Spinal cord (tissue), 10 donors: Measurements from ENCODE around the gene FOSB. TPM values are rescaled to one million over a fixed set of nuclear protein-coding genes. Genes with fewer than 3 reads are reported as not detected.

Source experiments
- DNase-seq, 6 donors: peaks; one replicate each; pipeline versions ENCODE4 v3.0.0 to v3.0.0-alpha.2; 2013 to 2015; ENCODE audit warnings: low spot score in 6 of 6, low read depth in 4 of 6
- H3K27ac ChIP-seq: one replicate; pipeline ENCODE4 v1.5.1; 2013; ENCODE audit warnings: low read depth, low read length, control low read depth
- H3K27me3 ChIP-seq: one replicate; pipeline ENCODE4 v1.6.1; 2013; ENCODE audit warnings: low read length; ENCODE audit not compliant: control insufficient read depth, insufficient read depth
- H3K36me3 ChIP-seq: one replicate; pipeline ENCODE4 v1.6.1; 2013; ENCODE audit warnings: low read length; ENCODE audit not compliant: control insufficient read depth, insufficient read depth
- H3K4me1 ChIP-seq: one replicate; pipeline ENCODE4 v1.6.1; 2013; ENCODE audit warnings: low read length; ENCODE audit not compliant: control insufficient read depth, insufficient read depth
- H3K4me3 ChIP-seq: one replicate; pipeline ENCODE4 v1.5.1; 2013; ENCODE audit warnings: low read depth, low read length, control low read depth
- H3K9me3 ChIP-seq: one replicate; pipeline ENCODE4 v1.6.1; 2013; ENCODE audit warnings: low read length; ENCODE audit not compliant: control insufficient read depth, insufficient read depth
- WGBS: methylation state at CpG from one replicate; pipeline ENCODE4 v1.1.5; 2013; ENCODE audit warnings: missing lambda C conversion rate; ENCODE audit not compliant: insufficient coverage; 5-methylcytosine and 5-hydroxymethylcytosine counted together
- polyA plus RNA-seq, 2 donors: library from polyadenylated mRNA; unstranded; fragments of 120-200 nt; gene quantifications; one replicate each; pipeline ENCODE4 v1.2.1, GENCODE V29; 2013; ENCODE audit not compliant: insufficient read length in 2 of 2
- total RNA-seq, 2 donors: library from RNA; depleted of rRNA in 1 of 2; stranded (reverse); fragments of 120-200 nt in 1 of 2; fragments of >200 nt in 1 of 2; gene quantifications; one replicate each; pipeline versions ENCODE4 v1.2.3 to v1.2.4, GENCODE V29; 2013 to 2014
- donor health status: healthy.

Gene FOSB
- total and polyA plus RNA-seq, 4 donors, result 5.9 to 85.8 (median 39.0) TPM

- 77% methylated on average over 4 of the region's 16 CpGs for WGBS
- Histone ChIP-seq H3K36me3 (no peaks in the 10 kb centered on the region), H3K27ac (no peak overlapping the region), H3K9me3 (no peaks in the 10 kb centered on the region), H3K4me3 (no peak overlapping the region), H3K27me3 (peaks cover 60% of the 10 kb centered on the region), H3K4me1 (peaks cover 46% of the 10 kb centered on the region)
- DNase-seq, result no peak
Measured at GRCh38 chr19:45471111-45471930, 3.5 kb downstream of the FOSB start.

DNA sequence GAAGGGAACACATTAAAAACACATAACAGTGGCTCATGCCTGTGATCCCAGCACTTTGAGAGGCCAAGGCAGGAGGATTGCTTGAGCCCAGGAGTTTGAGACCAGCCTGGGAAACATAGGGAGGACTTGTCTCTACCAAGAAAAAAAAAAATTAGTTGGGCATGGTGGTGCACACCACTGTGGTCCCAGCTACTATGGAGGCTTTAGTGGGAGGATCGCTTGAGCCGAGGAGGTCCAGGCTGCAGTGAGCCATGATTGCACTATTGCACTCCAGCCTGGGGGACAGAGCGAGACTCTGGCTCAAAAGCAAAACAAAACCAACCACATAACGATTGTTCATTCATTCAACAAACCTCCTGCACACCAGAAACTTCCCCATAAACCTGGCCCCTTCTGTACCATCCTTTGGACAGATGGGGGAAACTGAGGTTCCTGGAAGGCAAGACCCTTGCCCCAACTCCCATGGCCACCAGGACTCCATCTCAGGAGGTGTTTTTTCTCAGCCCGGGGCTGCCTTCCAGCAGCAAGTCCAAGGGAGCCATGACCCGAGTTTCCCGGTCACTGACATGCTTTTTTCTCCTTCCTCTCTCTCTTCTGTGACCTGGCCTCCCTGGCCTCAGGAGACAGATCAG is 4.3 kb downstream of the FOSB start:
- no peak for DNase-seq
- H3K27me3 ChIP-seq, result peaks cover 63% of the 10 kb centered on the region
- H3K27ac ChIP-seq, result no peak overlapping the region
- 54% methylated on average over 6 of the region's 7 CpGs for WGBS
- H3K36me3 ChIP-seq, result no peaks in the 10 kb centered on the region
- peak overlapping the region; percentile 18 for H3K4me3 ChIP-seq
- peaks cover 45% of the 10 kb centered on the region for H3K4me1 ChIP-seq
- no peaks in the 10 kb centered on the region for H3K9me3 ChIP-seq

- Histone ChIP-seq H3K4me3 (peak overlapping the region; percentile 18), H3K36me3 (no peaks in the 10 kb centered on the region), H3K27me3 (peaks cover 63% of the 10 kb centered on the region), H3K4me1 (peaks cover 41% of the 10 kb centered on the region), H3K27ac (no peak overlapping the region), H3K9me3 (no peaks in the 10 kb centered on the region)
- peak in 1 of 6 donors; percentile 52 for DNase-seq
- WGBS, result 3% methylated on average over 36 of the region's 44 CpGs
Measured at GRCh38 chr19:45472563-45473366, 5.0 kb downstream of the FOSB start.

- peaks cover 63% of the 10 kb centered on the region for H3K27me3 ChIP-seq
- no peaks in the 10 kb centered on the region for H3K9me3 ChIP-seq
- H3K4me3 ChIP-seq, result no peak overlapping the region
- H3K4me1 ChIP-seq, result peaks cover 41% of the 10 kb centered on the region
- DNase-seq, result no peak
- no peak overlapping the region for H3K27ac ChIP-seq
- 24% methylated on average over 3 of the region's 5 CpGs for WGBS
- no peaks in the 10 kb centered on the region for H3K36me3 ChIP-seq
Measured at GRCh38 chr19:45473367-45473681, 5.5 kb downstream of the FOSB start.

GRCh38 chr19:45473682-45474605 is 6.1 kb downstream of the FOSB start:
- Histone ChIP-seq H3K27me3 (peaks cover 63% of the 10 kb centered on the region), H3K27ac (no peak overlapping the region), H3K36me3 (no peaks in the 10 kb centered on the region), H3K4me3 (no peak overlapping the region), H3K4me1 (peaks cover 36% of the 10 kb centered on the region), H3K9me3 (no peaks in the 10 kb centered on the region)
- WGBS, result 51% methylated on average over 8 of the region's 27 CpGs
- DNase-seq, result peak in 1 of 6 donors; percentile 59

DNA sequence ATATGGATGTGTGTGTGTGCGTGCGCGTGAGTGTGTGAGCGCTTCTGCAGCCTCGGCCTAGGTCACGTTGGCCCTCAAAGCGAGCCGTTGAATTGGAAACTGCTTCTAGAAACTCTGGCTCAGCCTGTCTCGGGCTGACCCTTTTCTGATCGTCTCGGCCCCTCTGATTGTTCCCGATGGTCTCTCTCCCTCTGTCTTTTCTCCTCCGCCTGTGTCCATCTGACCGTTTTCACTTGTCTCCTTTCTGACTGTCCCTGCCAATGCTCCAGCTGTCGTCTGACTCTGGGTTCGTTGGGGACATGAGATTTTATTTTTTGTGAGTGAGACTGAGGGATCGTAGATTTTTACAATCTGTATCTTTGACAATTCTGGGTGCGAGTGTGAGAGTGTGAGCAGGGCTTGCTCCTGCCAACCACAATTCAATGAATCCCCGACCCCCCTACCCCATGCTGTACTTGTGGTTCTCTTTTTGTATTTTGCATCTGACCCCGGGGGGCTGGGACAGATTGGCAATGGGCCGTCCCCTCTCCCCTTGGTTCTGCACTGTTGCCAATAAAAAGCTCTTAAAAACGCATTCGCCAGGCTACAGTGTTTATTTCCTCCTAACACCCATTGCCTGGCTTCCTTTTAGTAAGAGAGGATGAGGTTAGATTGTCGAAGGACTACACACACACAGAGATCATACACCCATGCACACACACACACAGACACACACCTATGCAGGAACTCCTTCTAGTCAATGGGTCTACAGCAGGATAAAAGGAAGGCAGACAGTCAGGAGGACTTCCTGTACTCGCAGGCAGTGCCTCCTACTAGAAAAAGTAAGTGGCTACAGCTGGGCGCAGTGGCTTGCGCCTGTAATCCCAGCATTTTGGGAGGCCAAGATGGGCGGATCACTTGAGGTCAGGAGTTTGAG is 7.1 kb downstream of the FOSB start:
- peaks cover 28% of the 10 kb centered on the region for H3K4me1 ChIP-seq
- H3K9me3 ChIP-seq, result no peaks in the 10 kb centered on the region
- 67% methylated on average over 13 of the region's 28 CpGs for WGBS
- DNase-seq, result peak in 1 of 6 donors; percentile 64
- no peaks in the 10 kb centered on the region for H3K36me3 ChIP-seq
- no peak overlapping the region for H3K27ac ChIP-seq
- H3K4me3 ChIP-seq, result no peak overlapping the region
- peaks cover 63% of the 10 kb centered on the region for H3K27me3 ChIP-seq

DNA sequence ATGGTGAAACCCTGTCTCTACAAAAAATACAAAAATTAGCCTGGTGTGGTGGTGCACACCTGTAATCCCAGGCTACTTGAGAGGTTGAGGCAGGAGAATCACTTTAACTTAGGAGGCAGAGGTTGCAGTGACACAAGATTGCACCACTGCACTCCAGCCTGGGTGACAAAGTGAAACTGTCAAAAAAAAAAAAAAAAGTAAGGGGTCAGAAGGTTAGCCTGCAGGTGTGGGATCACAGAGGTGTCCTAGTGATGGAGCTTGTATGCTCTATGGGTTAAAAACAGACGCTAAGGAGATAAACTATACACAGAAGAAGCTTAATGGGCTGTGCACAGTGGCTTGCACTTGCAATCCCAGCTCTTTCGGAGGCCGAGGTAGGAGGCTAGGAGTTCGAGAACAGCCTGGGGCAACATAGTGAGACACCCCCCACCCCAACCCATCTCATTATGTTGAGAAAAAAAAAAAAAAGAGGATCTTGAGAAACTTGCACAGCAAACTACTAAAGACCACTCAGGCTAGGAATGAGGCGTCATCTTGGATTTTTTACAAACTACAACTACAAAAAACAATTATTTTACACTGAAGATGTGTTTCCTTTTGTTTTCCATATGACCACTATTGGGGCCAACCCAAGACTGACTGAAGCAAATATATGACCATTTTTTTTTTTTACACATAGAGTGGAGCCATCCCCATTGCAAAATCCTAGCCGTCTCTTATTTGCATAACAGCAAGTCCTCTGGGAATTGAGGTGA is 7.9 kb downstream of the FOSB start:
- 83% methylated on average over 2 of the region's 6 CpGs for WGBS
- Histone ChIP-seq H3K27ac (no peak overlapping the region), H3K27me3 (peaks cover 59% of the 10 kb centered on the region), H3K9me3 (no peaks in the 10 kb centered on the region), H3K4me3 (no peak overlapping the region), H3K36me3 (no peaks in the 10 kb centered on the region), H3K4me1 (peaks cover 20% of the 10 kb centered on the region)
- peak in 1 of 6 donors; percentile 61 for DNase-seq

- Histone ChIP-seq H3K4me3 (no peak overlapping the region), H3K9me3 (no peaks in the 10 kb centered on the region), H3K27ac (no peak overlapping the region), H3K27me3 (peaks cover 53% of the 10 kb centered on the region), H3K4me1 (peaks cover 20% of the 10 kb centered on the region), H3K36me3 (no peaks in the 10 kb centered on the region)
- 38% methylated on average over 3 of the region's 5 CpGs for WGBS
- DNase-seq, result peak in 1 of 6 donors; percentile 54
Measured at GRCh38 chr19:45476304-45476703, 8.5 kb downstream of the FOSB start.
